Measurements from ENCODE around the gene RCAN2.
"Not testable (repeated sequence)": the region's sequence is repeated elsewhere in the genome, so short reads cannot be mapped to it uniquely, and the experiment has no call there.

The RCAN2 gene

GRCh38 chr6:46332448-46332847, 158.8 kb downstream of the RCAN2 start:
- DNase-seq (ENCODE audit: low spot score): not testable (repeated sequence)

- DNase-seq (ENCODE audit: low spot score): no peak
These were observed 159.8 kb downstream of the RCAN2 start for GRCh38 chr6:46331461-46331860.

GRCh38 chr6:46329568-46329967, 161.7 kb downstream of the RCAN2 start:
- no peak for DNase-seq (ENCODE audit: low spot score)

GRCh38 chr6:46327779-46328178, 163.5 kb downstream of the RCAN2 start:
- no peak for DNase-seq (ENCODE audit: low spot score)

- no peak for DNase-seq (ENCODE audit: low spot score)
These were observed 165.4 kb downstream of the RCAN2 start for GRCh38 chr6:46325561-46326530.

- DNase-seq (ENCODE audit: low spot score): no peak
These were observed 166.5 kb downstream of the RCAN2 start for GRCh38 chr6:46324706-46325105.

- no peak for DNase-seq (ENCODE audit: low spot score)
These were observed 167.2 kb downstream of the RCAN2 start for GRCh38 chr6:46323966-46324622.

GRCh38 chr6:46323312-46323965, 167.8 kb downstream of the RCAN2 start:
- no peak for DNase-seq (ENCODE audit: low spot score)

- no peak for DNase-seq (ENCODE audit: low spot score)
These were observed 170.7 kb downstream of the RCAN2 start for GRCh38 chr6:46320505-46320904.

GRCh38 chr6:46315589-46315988, 175.7 kb downstream of the RCAN2 start:
- no peak for DNase-seq (ENCODE audit: low spot score)

- no peak for DNase-seq (ENCODE audit: low spot score)
These were observed 178.6 kb downstream of the RCAN2 start for GRCh38 chr6:46312654-46313053.

- no peak for DNase-seq (ENCODE audit: low spot score)
These were observed 181.1 kb downstream of the RCAN2 start for GRCh38 chr6:46310196-46310595.

GRCh38 chr6:46306431-46306830, 184.8 kb downstream of the RCAN2 start:
- no peak for DNase-seq (ENCODE audit: low spot score)

- DNase-seq (ENCODE audit: low spot score): no peak
These were observed 185.4 kb downstream of the RCAN2 start for GRCh38 chr6:46305833-46306232.

- DNase-seq (ENCODE audit: low spot score): no peak
These were observed 186.0 kb downstream of the RCAN2 start for GRCh38 chr6:46305236-46305635.

- no peak for DNase-seq (ENCODE audit: low spot score)
These were observed 188.4 kb downstream of the RCAN2 start for GRCh38 chr6:46302816-46303215.

- no peak for DNase-seq (ENCODE audit: low spot score)
These were observed 189.1 kb downstream of the RCAN2 start for GRCh38 chr6:46302176-46302575.

GRCh38 chr6:46299253-46299652, 192.0 kb downstream of the RCAN2 start:
- no peak for DNase-seq (ENCODE audit: low spot score)

GRCh38 chr6:46296586-46296985, 194.7 kb downstream of the RCAN2 start:
- no peak for DNase-seq (ENCODE audit: low spot score)

- DNase-seq (ENCODE audit: low spot score): no peak
These were observed 197.5 kb downstream of the RCAN2 start for GRCh38 chr6:46293641-46294316.

GRCh38 chr6:46291880-46292279, 199.4 kb downstream of the RCAN2 start:
- no peak for DNase-seq (ENCODE audit: low spot score)

- no peak for DNase-seq (ENCODE audit: low spot score)
These were observed 200.0 kb downstream of the RCAN2 start for GRCh38 chr6:46291275-46291633.

Measured in hematopoietic multipotent progenitor cell treated with erythropoietin and hydrocortisone succinate and interleukin-3 and kit ligand, for 15 days (in vitro differentiated cells).